Right lobe of liver (tissue), 6 donors: ENCODE results near the gene OSM. TPM values are rescaled to one million over a fixed set of nuclear protein-coding genes. Genes with fewer than 3 reads are reported as not detected.
"Not testable (repeated sequence)": the region's sequence is repeated elsewhere in the genome, so short reads cannot be mapped to it uniquely, and the experiment has no call there.

Experiments used
- ATAC-seq, 4 donors: fragments of 200-7000 bp; cut with Tn5 transposase; one replicate each; pipeline ENCODE4 v1.9.1; 2020; ENCODE audit warnings: mild to moderate bottlenecking in 4 of 4, moderate library complexity in 4 of 4
- DNase-seq, 3 donors: peaks; one replicate each; pipeline ENCODE4 v3.0.0-alpha.2; 2020
- H3K27ac ChIP-seq, 3 donors: fragments of 200-600 bp; one replicate each; pipeline ENCODE4 v1.8.0; 2022
- H3K27me3 ChIP-seq, 2 donors: fragments of 200-600 bp; one replicate each; pipeline ENCODE4 v1.8.0; 2022
- H3K36me3 ChIP-seq, 4 donors: fragments of 200-600 bp; sonication (generic) in 1 of 4; one replicate each; pipeline versions ENCODE4 v1.5.1 to v1.8.0; 2017 to 2022; ENCODE audit warnings: control low read depth in 1 of 4
- H3K4me1 ChIP-seq, 4 donors: fragments of 200-600 bp; sonication (generic) in 1 of 4; one replicate each; pipeline versions ENCODE4 v1.5.1 to v1.8.0; 2017 to 2022; ENCODE audit warnings: control low read depth in 1 of 4
- H3K4me3 ChIP-seq, 3 donors: fragments of 200-600 bp; one replicate each; pipeline ENCODE4 v1.8.0; 2022
- H3K9me3 ChIP-seq, 4 donors: fragments of 200-600 bp; sonication (generic) in 1 of 4; one replicate each; pipeline versions ENCODE4 v1.5.1 to v1.8.0; 2017 to 2022; ENCODE audit warnings: control low read depth in 1 of 4
- CTCF ChIP-seq, 4 donors: fragments of 200-600 bp in 3 of 4; fragments of 450-650 bp in 1 of 4; IDR thresholded peaks; one replicate each; pipeline versions ENCODE4 v1.5.1 to v1.8.0; 2016 to 2022; ENCODE audit warnings: antibody characterized with exemption in 4 of 4, mild to moderate bottlenecking in 2 of 4
- POLR2A ChIP-seq: fragments of 450-650 bp; IDR thresholded peaks from one replicate; pipeline ENCODE4 v1.6.1; 2017; ENCODE audit warnings: antibody characterized with exemption, mild to moderate bottlenecking
- WGBS: methylation state at CpG from one replicate; pipeline ENCODE4 v1.1.6; 2018; ENCODE audit warnings: low coverage, low lambda C conversion rate; ENCODE audit not compliant: insufficient coverage; ENCODE audit errors: missing lambda C conversion rate; 5-methylcytosine and 5-hydroxymethylcytosine counted together
- intact Hi-C, 2 donors: fragments of 100-400 bp; cut with DNase I; formaldehyde crosslinking; loops; one replicate each; pipeline versions ENCODE4 v1.11.2 to v1.14.1; 2022
- total RNA-seq, 6 experiments: library from RNA; depleted of rRNA in 2 of 6; stranded (reverse); fragments of >200 nt in 2 of 6; fragmentation: NEBNext Ultra II Directional in 3 of 6; extraction: Animal tissue kit (Norgen Biotek cat#: 25700) in 3 of 6; gene quantifications; one replicate each; pipeline versions ENCODE4 v1.1.0 to v1.2.4, GENCODE V29; 2016 to 2023
- donor health status: DM: no; HTN: yes; CAD: no.
- donor health status: DM: no; HTN: no; CAD: no.
- donor health status: DM: no; HTN: no; CAD: no.
- donor health status: DM: no; HTN: yes; CAD: no.
- donor health status: DM: no; HTN: yes; CAD: no.

The OSM gene
- total RNA-seq, 6 experiments from 2014 or later: 0.10 to 0.75 (median 0.19) TPM; not detected in 2

DNA sequence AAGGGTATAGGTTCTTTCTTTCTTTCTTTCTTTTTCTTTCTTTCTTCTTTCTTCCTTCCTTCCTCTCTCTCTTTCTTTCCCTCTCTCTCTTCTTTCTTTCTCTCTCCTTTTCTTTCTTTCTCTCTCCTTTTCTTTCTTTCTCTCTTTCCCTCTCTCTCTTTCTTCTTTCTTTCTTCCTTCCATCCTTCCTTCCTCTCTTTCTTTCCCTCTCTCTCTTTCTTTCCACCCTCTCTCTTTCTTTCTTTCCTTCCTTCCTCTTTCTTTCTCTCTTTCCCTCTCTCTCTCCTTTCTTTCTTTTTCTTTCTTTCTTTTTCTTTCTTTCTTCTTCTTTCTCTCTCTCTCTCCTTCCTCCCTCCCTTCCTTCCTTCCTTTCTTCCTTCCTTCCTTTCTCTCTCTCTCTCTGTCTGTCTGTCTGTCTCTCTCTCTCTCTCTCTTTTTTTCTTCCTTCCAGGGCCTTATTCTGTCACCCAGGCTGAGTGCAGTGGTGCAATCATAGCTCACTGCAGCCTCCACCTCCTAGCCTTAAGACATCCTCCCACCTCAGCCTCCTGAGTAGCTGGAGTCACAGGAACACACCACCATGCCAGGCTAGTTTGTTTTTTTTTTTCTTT lies 46.9 kb downstream of the OSM start:
- intact Hi-C loops: no loop called here
- DNase-seq (no peak), ATAC-seq (no peak)
- no peaks in the 10 kb centered on the region for H3K4me1 ChIP-seq
- no peak overlapping the region for H3K27ac ChIP-seq
- no peak overlapping the region for H3K4me3 ChIP-seq
- H3K36me3 ChIP-seq: no peaks in the 10 kb centered on the region
- no peaks in the 10 kb centered on the region for H3K9me3 ChIP-seq
- H3K27me3 ChIP-seq: no peaks in the 10 kb centered on the region
- TF ChIP-seq POLR2A: no peak

DNA sequence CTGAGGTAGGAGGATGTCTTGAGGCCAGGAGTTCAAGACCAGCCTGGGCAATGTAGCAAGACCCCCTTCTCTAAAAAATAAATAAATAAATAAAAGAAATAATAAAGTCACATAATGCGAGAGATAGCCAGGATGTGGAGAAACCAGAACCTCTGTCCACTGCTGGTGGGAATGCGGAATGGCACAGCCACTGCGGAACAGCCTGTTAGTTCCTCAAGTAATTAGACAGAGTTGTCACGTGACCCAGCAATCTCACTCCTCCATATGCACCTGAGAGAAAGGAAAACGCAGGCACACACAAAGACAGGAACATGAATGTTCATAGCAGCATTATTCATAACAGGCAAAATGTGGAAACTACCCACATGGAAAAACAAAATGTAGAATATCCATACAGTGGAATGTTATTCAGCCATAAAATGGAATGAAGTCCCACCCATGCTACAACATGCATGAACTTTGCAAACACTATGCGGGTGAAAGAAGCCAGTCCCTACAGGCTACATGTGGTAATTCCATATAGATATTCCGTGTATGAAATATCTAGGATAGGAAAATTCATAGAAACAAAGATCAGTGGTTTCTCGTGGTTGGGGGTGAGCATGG lies 47.5 kb downstream of the OSM start:
- 65% methylated on average over 8 of the region's 8 CpGs for WGBS
- Histone ChIP-seq H3K4me1 (no peaks in the 10 kb centered on the region), H3K4me3 (no peak overlapping the region), H3K36me3 (no peaks in the 10 kb centered on the region), H3K27me3 (no peaks in the 10 kb centered on the region), H3K9me3 (no peaks in the 10 kb centered on the region), H3K27ac (no peak overlapping the region)
- intact Hi-C loops: no loop called here
- ATAC-seq (no peak), DNase-seq (no peak)
- TF ChIP-seq CTCF (IDR thresholded peaks at IDR 0.05) (no peak), POLR2A (no peak)

DNA sequence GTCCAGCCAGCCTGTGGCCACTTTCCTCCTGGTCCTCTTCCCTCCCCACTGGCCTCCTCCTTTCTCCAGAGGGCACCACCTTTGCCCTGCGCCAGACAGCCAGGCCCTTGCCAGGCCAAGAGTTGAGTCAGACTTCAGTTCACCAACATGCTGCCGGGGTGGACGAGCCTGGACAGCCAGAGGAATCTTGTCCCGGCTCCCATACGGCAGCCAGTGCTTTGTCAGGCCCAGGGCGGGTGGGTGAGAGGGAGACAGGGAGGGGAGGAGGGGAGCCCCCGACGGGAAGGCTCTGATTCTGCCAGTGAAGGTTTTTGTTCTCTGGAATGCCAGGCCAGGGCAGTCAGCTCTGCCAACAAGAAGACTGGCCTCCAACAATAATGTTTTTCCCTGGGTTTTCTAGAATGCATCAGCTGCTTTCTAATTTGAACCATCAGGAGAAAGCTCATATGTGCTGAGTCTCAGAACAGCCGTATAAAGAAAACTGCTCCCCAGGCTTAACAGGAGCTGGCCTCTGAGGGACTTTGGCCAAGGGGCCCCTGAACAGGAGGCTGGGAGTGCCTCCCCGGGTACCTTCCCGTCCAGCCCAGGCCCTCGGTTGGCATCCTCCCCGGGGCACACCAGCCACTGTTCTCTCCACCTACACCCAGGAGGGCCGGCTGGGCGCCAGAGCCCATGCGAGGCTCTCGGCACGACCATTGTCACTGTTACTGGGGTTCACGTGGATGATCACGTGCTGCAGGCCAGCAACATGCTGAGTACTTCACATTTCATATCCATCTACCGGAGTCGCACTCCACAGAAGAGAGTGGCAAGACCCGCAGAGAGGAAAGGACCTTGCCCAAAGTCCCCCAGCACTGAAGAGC lies 48.7 kb downstream of the OSM start:
- ATAC-seq: no peak
- H3K9me3 ChIP-seq: no peaks in the 10 kb centered on the region
- H3K4me3 ChIP-seq: no peak overlapping the region
- H3K27me3 ChIP-seq: no peaks in the 10 kb centered on the region
- no peaks in the 10 kb centered on the region for H3K36me3 ChIP-seq
- no peak for DNase-seq
- WGBS: 74% methylated on average over 5 of the region's 23 CpGs
- H3K4me1 ChIP-seq: peaks cover 0 to 2% (median under 1%) of the 10 kb centered on the region in 4 donors
- no peak overlapping the region for H3K27ac ChIP-seq
- TF ChIP-seq CTCF (IDR thresholded peaks at IDR 0.05): no peak
- TF ChIP-seq POLR2A: no peak
- intact Hi-C loops: no loop called here

DNA sequence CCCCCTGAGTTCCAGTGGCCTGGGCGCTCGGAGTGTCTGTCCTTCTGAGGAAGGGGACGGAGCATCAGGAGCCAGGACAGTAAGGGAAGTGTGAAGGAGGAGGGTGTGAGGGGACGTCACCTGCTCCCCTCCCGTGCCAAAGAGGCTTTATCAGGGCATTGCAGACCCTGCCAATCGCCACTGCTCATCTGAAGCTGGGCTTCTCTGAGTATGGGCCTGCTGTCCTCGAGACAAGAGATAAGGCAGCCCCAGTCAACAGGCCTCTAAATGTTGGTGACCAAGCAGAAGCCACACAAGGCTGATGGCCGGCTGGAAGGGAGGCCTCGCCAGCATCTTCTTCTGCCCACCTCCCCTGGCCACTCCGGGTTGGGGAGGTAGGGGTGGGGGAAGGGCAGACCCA lies 49.9 kb downstream of the OSM start:
- intact Hi-C loops: no loop called here
- ATAC-seq: no peak
- TF ChIP-seq CTCF (IDR thresholded peaks at IDR 0.05): no peak
- no peak for TF ChIP-seq POLR2A

GRCh38 chr22:30216272-30216671 lies 50.4 kb downstream of the OSM start:
- 100% methylated on average over 1 of the region's 3 CpGs for WGBS
- intact Hi-C loops, H3K9me3 ChIP-seq, DNase-seq, ATAC-seq, H3K27ac ChIP-seq, H3K4me3 ChIP-seq, H3K27me3 ChIP-seq, H3K4me1 ChIP-seq, H3K36me3 ChIP-seq: not testable (repeated sequence)

More for the DNA sequence above, 49.9 kb downstream of the OSM start:
- Histone ChIP-seq H3K9me3 (no peaks in the 10 kb centered on the region), H3K4me3 (no peak overlapping the region), H3K27ac (no peak overlapping the region), H3K36me3 (no peaks in the 10 kb centered on the region), H3K27me3 (no peaks in the 10 kb centered on the region), H3K4me1 (peaks cover 0 to 5% (median 1%) of the 10 kb centered on the region in 4 donors)
- WGBS: 75% methylated on average over 6 of the region's 10 CpGs
- DNase-seq: peak in 1 of 3 donors; percentile 29
